ENCODE data around the gene FZR1. TPM values are rescaled to one million over a fixed set of nuclear protein-coding genes. Genes with fewer than 3 reads are reported as not detected.
A peak's percentile ranks its signal among the peaks of the same experiment; 100 is the strongest.

The FZR1 gene
- total and polyA plus RNA-seq, 9 of the 15 experiments (the other 6 are each of a cell fraction or from before 2014, with no cell fraction given), result 0.18 to 48.0 (median 22.2) TPM

GRCh38 chr19:3523361-3524077 lies 17.4 kb downstream of the FZR1 start:
- no peaks in the 10 kb centered on the region for H3K9me3 ChIP-seq (replicated peaks; ENCODE audit: control insufficient read depth, insufficient read depth, low read depth, low read length)
- no TSS peak for BruUV-seq (replicated peaks)
- intact Hi-C loops (cut with micrococcal nuclease), result no loop called here
- no peak overlapping the region for H2AFZ ChIP-seq (ENCODE audit: low read depth, low read length)
- peaks cover 47% of the 10 kb centered on the region for H3K79me2 ChIP-seq (ENCODE audit: control insufficient read depth, insufficient read depth, low read length)
- ChIA-PET POLR2A (interaction anchor here (1.4 kb wide), 1 partner anchor 11 kb away, joined by 4 read pairs; no protein-coding TSS in a partner anchor), CTCF (ENCODE audit: low intra/inter-chr PET ratio) (no interaction called here)
- FAIRE-seq (no peak), ATAC-seq (no peak), DNase-seq (ENCODE audit: extremely low read depth in 1 of 4, low spot score in 3 of 4) (no peak)
- H3K9me1 ChIP-seq (ENCODE audit: control insufficient read depth, insufficient read depth, low read length), result peaks cover 6% of the 10 kb centered on the region
- H3K4me1 ChIP-seq (replicated peaks in 1 of 2; ENCODE audit: control insufficient read depth in 2 of 2, insufficient read depth in 2 of 2, low read length in 2 of 2), result peaks cover 19 to 80% of the 10 kb centered on the region in 2 experiments
- in situ Hi-C loops (cut with MboI), result no loop called here
- peak overlapping the region in 1 of 2 experiments; percentile 47; a peak in 2 of 4 replicates for H3K9ac ChIP-seq (ENCODE audit: insufficient read depth in 1 of 2, low read depth in 2 of 2, low read length in 2 of 2)
- H3K27me3 ChIP-seq (ENCODE audit: control insufficient read depth in 2 of 2, insufficient read depth in 2 of 2, low read length in 2 of 2), result no peaks in the 10 kb centered on the region
- no peak overlapping the region for H3K4me2 ChIP-seq (ENCODE audit: insufficient read depth, low read length)
- H3K36me3 ChIP-seq (ENCODE audit: control insufficient read depth, insufficient read depth, low read length), result peaks cover 63% of the 10 kb centered on the region; the same call in 1 of the 3 replicates
- TF ChIP-seq CBFA2T2 (conservative IDR thresholded peaks at IDR 0.05) (no peak), ZKSCAN3 (CRISPR knock-in tag; IDR thresholded peaks at IDR 0.05) (no peak), TAF7 (tag; IDR thresholded peaks at IDR 0.05) (no peak), SAP30 (IDR thresholded peaks at IDR 0.05; ENCODE audit: borderline replicate concordance, insufficient read depth, low read depth, low read length, poor library complexity, severe bottlenecking) (no peak), SMARCA4 (IDR thresholded peaks at IDR 0.05) (no peak), ARID1B (IDR thresholded peaks at IDR 0.05) (no peak), MAFF (IDR thresholded peaks at IDR 0.05; ENCODE audit: low read length) (no peak), TRIM24 (IDR thresholded peaks at IDR 0.05) (no peak), TFAM (CRISPR knock-in tag; conservative IDR thresholded peaks at IDR 0.05) (no peak), MCM3 (IDR thresholded peaks at IDR 0.05) (no peak), ZNF24 (IDR thresholded peaks at IDR 0.05) (no peak), POLR2A (conservative IDR thresholded peaks at IDR 0.05) (no peak), ZEB2 (IDR thresholded peaks at IDR 0.05) (no peak), SAFB (IDR thresholded peaks at IDR 0.05; ENCODE audit: borderline replicate concordance, low read depth, low read length) (no peak), ZNF436 (CRISPR knock-in tag; IDR thresholded peaks at IDR 0.05) (no peak)
- no peak overlapping the region for H3K27ac ChIP-seq (ENCODE audit: extremely low read depth, low read depth, low read length)
- 90% methylated on average over 12 of the region's 21 CpGs for WGBS (ENCODE audit: insufficient coverage, low coverage, missing lambda C conversion rate)
- H3K4me3 ChIP-seq, result no peak overlapping the region
- peaks cover 12% of the 10 kb centered on the region; the same call in 1 of the 2 replicates for H4K20me1 ChIP-seq (replicated peaks; ENCODE audit: control insufficient read depth, insufficient read depth, low read length)
